A673 (cell line): ENCODE results near the gene TWNK. TPM values are rescaled to one million over a fixed set of nuclear protein-coding genes. Genes with fewer than 3 reads are reported as not detected.

ENCODE experiments used
- BruUV-seq: library from RNA; stranded (reverse); fragments of 400-500 nt; replicated peaks from 2 replicates; lab custom pipeline; 2021; lab: Mats Ljungman, UMichigan
- CTCF ChIA-PET: fragments of 300-600 bp; sonication (Branson Sonifier 250); formaldehyde crosslinking; loops from one replicate; lab custom pipeline; 2022; ENCODE audit warnings: antibody characterized with exemption; lab: Charles Lee
- POLR2A ChIA-PET: fragments of 300-600 bp; sonication (Branson Sonifier 250); formaldehyde crosslinking; loops from one replicate; lab custom pipeline; 2022; ENCODE audit warnings: antibody characterized with exemption; ENCODE audit not compliant: low non-redundant PET; lab: Charles Lee
- DNase-seq: peaks from one replicate; pipeline ENCODE4 v3.0.0-alpha.2; 2015; ENCODE audit warnings: low spot score
- H3K27ac ChIP-seq: fragments of 200-600 bp; sonication (generic); 2 replicates; pipeline ENCODE4 v1.5.1; 2016; ENCODE audit warnings: mixed run types, low read depth, mild to moderate bottlenecking, mixed read lengths, antibody characterized with exemption, low read length; ENCODE audit not compliant: poor library complexity, severe bottlenecking
- H3K27me3 ChIP-seq: fragments of 200-600 bp; sonication (generic); replicated peaks from 2 replicates; pipeline ENCODE4 v1.6.1; 2017; ENCODE audit warnings: mixed run types, low read depth, mild to moderate bottlenecking, mixed read lengths, antibody characterized with exemption, low read length; ENCODE audit not compliant: insufficient read depth, poor library complexity
- H3K36me3 ChIP-seq: fragments of 200-600 bp; sonication (generic); 2 replicates; pipeline ENCODE4 v1.6.1; 2016; ENCODE audit warnings: mixed run types, mild to moderate bottlenecking, mixed read lengths, antibody characterized with exemption, low read length; ENCODE audit not compliant: insufficient read depth, poor library complexity, severe bottlenecking
- H3K4me1 ChIP-seq: fragments of 200-600 bp; sonication (generic); 2 replicates; pipeline ENCODE4 v1.6.1; 2017; ENCODE audit warnings: mixed run types, mild to moderate bottlenecking, mixed read lengths, antibody characterized with exemption, low read length; ENCODE audit not compliant: insufficient read depth, poor library complexity, severe bottlenecking
- H3K4me3 ChIP-seq: fragments of 200-600 bp; sonication (generic); 2 replicates; pipeline ENCODE4 v1.5.1; 2016; ENCODE audit warnings: low read depth, mixed run types, mild to moderate bottlenecking, mixed read lengths, low read length; ENCODE audit not compliant: poor library complexity, severe bottlenecking
- H3K9me3 ChIP-seq: fragments of 200-600 bp; sonication (generic); 2 replicates; pipeline ENCODE4 v1.6.1; 2016; ENCODE audit warnings: mixed run types, low read depth, mild to moderate bottlenecking, mixed read lengths, antibody characterized with exemption, low read length; ENCODE audit not compliant: poor library complexity, severe bottlenecking
- EZH2 ChIP-seq: fragments of 200-600 bp; sonication (generic); IDR thresholded peaks from 2 replicates; pipeline ENCODE4 v1.6.1; 2017; ENCODE audit warnings: borderline replicate concordance, low read depth, mild to moderate bottlenecking, mixed read lengths, antibody characterized with exemption, low read length; ENCODE audit not compliant: poor library complexity, severe bottlenecking
- intact Hi-C: fragments of 100-400 bp; cut with micrococcal nuclease; formaldehyde crosslinking; loops from one replicate; pipeline ENCODE4 v1.10.0; 2022; ENCODE audit not compliant: unreplicated experiment
- total RNA-seq: library from RNA; stranded (reverse); gene quantifications from 2 replicates; pipeline ENCODE4 v1.2.3, GENCODE V29; 2021
- TF ChIP-seq, protein P1 (sequence below): fragments of 300-800, 200-600 bp; sonication (generic); conservative IDR thresholded peaks from 2 replicates; pipeline ENCODE4 v1.5.1; 2017; ENCODE audit warnings: low read depth, mild to moderate bottlenecking, antibody characterized with exemption, low read length, moderate library complexity, mixed read lengths

Gene TWNK
- total RNA-seq, 1 experiment from 2014 or later, result 29.5 TPM

DNA sequence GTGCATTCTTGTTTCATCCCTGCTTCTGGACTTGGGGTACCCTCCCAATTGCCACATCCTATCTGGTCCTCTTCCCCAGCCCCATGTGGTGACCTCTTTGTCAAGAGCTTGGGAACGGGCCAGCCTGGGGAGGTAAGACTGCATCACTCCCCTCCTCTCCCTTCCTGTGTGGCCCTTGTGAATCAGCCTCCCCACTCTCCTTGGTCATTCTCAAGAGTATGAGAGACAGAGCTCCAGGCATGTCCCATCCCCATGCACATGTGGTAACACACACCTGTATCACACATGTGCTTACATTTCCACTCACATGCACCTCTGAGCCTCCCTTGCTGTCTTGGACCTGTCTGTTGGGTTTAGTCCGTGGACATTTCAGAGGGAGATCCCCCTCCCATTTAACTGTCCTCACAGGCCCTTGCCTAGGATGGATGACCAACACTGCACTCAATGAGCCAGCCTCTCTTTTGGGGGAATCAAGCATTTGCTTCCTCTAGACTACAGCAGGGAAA lies 2.6 kb upstream of the TWNK start:
- Histone ChIP-seq H3K27me3 (no peaks in the 10 kb centered on the region), H3K36me3 (peaks cover 20% of the 10 kb centered on the region), H3K9me3 (no peaks in the 10 kb centered on the region), H3K4me1 (peaks cover 24% of the 10 kb centered on the region), H3K4me3 (no peak overlapping the region), H3K27ac (no peak overlapping the region)
- ChIA-PET POLR2A (no interaction called here), CTCF (no interaction called here)
- TF ChIP-seq, protein P1, sequence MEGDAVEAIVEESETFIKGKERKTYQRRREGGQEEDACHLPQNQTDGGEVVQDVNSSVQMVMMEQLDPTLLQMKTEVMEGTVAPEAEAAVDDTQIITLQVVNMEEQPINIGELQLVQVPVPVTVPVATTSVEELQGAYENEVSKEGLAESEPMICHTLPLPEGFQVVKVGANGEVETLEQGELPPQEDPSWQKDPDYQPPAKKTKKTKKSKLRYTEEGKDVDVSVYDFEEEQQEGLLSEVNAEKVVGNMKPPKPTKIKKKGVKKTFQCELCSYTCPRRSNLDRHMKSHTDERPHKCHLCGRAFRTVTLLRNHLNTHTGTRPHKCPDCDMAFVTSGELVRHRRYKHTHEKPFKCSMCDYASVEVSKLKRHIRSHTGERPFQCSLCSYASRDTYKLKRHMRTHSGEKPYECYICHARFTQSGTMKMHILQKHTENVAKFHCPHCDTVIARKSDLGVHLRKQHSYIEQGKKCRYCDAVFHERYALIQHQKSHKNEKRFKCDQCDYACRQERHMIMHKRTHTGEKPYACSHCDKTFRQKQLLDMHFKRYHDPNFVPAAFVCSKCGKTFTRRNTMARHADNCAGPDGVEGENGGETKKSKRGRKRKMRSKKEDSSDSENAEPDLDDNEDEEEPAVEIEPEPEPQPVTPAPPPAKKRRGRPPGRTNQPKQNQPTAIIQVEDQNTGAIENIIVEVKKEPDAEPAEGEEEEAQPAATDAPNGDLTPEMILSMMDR, result no peak
- no peak for TF ChIP-seq EZH2
- intact Hi-C loops, result no loop called here
- DNase-seq, result no peak
- no TSS peak for BruUV-seq

DNA sequence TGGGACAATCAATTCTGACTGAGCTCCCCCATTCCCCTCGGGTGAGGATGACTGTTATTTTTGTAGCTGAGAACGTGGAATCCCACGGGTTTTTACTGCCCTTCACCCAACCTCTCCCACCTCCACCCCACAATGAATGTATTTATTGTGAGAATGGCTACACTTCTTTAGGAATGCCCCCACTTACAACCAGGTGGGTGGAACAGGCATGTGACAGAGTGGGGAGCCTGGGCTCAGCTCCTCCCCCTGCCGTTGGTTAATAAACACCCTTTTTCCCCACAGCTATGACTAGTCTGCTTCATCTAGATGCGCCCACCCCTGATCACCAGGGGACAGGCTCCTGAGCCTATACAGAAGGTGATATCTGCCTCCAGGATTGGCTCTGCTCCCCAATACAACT lies 2.0 kb upstream of the TWNK start:
- Histone ChIP-seq H3K36me3 (peaks cover 23% of the 10 kb centered on the region), H3K4me3 (no peak overlapping the region), H3K27ac (no peak overlapping the region), H3K4me1 (peaks cover 24% of the 10 kb centered on the region), H3K9me3 (no peaks in the 10 kb centered on the region), H3K27me3 (no peaks in the 10 kb centered on the region)
- ChIA-PET CTCF (no interaction called here), POLR2A (no interaction called here)
- BruUV-seq, result no TSS peak
- TF ChIP-seq, protein P1, result no peak
- no peak for TF ChIP-seq EZH2
- DNase-seq, result no peak
- intact Hi-C loops, result no loop called here

DNA sequence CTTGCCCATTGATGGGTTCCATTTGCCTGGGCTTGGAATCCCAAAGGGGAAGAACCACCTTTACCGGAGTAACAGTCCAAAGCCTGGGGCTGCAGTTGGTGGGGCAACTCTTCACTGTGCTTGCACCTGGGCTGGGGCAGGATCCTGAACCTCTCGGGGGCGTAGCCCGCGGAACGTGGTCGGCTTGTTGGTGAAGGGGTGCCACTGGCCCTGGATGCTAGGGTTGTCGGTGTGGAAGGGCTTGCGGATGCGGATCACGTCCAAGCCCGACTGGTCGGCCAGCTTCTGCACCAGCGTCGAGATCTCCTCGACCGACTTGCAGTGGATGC lies 756 bp upstream of the TWNK start:
- no peak for DNase-seq
- H3K9me3 ChIP-seq, result no peaks in the 10 kb centered on the region
- POLR2A ChIA-PET, result no interaction called here
- no TSS peak for BruUV-seq
- peaks cover 33% of the 10 kb centered on the region for H3K36me3 ChIP-seq
- CTCF ChIA-PET, result interaction anchor here (0.5 kb wide), 1 partner anchor 558 kb away, joined by 3 read pairs; no protein-coding TSS in a partner anchor
- H3K4me3 ChIP-seq, result peak overlapping the region; percentile 93
- TF ChIP-seq, protein P1, result no peak
- TF ChIP-seq EZH2, result no peak
- intact Hi-C loops, result no loop called here
- H3K27ac ChIP-seq, result peak overlapping the region; percentile 83
- no peaks in the 10 kb centered on the region for H3K27me3 ChIP-seq
- H3K4me1 ChIP-seq, result peaks cover 24% of the 10 kb centered on the region
